HG03135 (cell line): ENCODE results near the gene MAGI1.

ENCODE experiments used
- ATAC-seq: cut with Tn5 transposase; IDR thresholded peaks from one replicate; pipeline ENCODE4 v1.9.1; 2021; ENCODE audit warnings: mild to moderate bottlenecking, moderate library complexity; ENCODE audit not compliant: unreplicated experiment

Gene MAGI1

GRCh38 chr3:65352951-65353350 is 685.8 kb downstream of the MAGI1 start:
- no peak for ATAC-seq

- ATAC-seq = no peak
These were observed 687.0 kb downstream of the MAGI1 start for GRCh38 chr3:65351753-65352152.

GRCh38 chr3:65350801-65351476 is 687.8 kb downstream of the MAGI1 start:
- ATAC-seq = no peak

- ATAC-seq = no peak
These were observed 690.2 kb downstream of the MAGI1 start for GRCh38 chr3:65348398-65348995.

GRCh38 chr3:65347166-65347565 is 691.6 kb downstream of the MAGI1 start:
- no peak for ATAC-seq

- no peak for ATAC-seq
These were observed 693.9 kb downstream of the MAGI1 start for GRCh38 chr3:65344846-65345245.

GRCh38 chr3:65344444-65344843 is 694.3 kb downstream of the MAGI1 start:
- no peak for ATAC-seq

GRCh38 chr3:65343736-65344135 is 695.0 kb downstream of the MAGI1 start:
- ATAC-seq = no peak

GRCh38 chr3:65343026-65343425 is 695.7 kb downstream of the MAGI1 start:
- ATAC-seq = no peak

- ATAC-seq = no peak
These were observed 696.5 kb downstream of the MAGI1 start for GRCh38 chr3:65342084-65342683.

- no peak for ATAC-seq
These were observed 699.5 kb downstream of the MAGI1 start for GRCh38 chr3:65339192-65339740.

GRCh38 chr3:65338571-65338970 is 700.1 kb downstream of the MAGI1 start:
- ATAC-seq = no peak

- ATAC-seq = no peak
These were observed 703.1 kb downstream of the MAGI1 start for GRCh38 chr3:65335587-65335986.

- no peak for ATAC-seq
These were observed 704.6 kb downstream of the MAGI1 start for GRCh38 chr3:65334045-65334665.

GRCh38 chr3:65331730-65332129 is 707.0 kb downstream of the MAGI1 start:
- ATAC-seq = no peak

GRCh38 chr3:65330072-65330471 is 708.6 kb downstream of the MAGI1 start:
- ATAC-seq = no peak

- ATAC-seq = no peak
These were observed 710.6 kb downstream of the MAGI1 start for GRCh38 chr3:65328148-65328547.

GRCh38 chr3:65326574-65326973 is 712.1 kb downstream of the MAGI1 start:
- no peak for ATAC-seq

- ATAC-seq = no peak
These were observed 715.8 kb downstream of the MAGI1 start for GRCh38 chr3:65322910-65323309.

GRCh38 chr3:65318231-65318630 is 720.5 kb downstream of the MAGI1 start:
- ATAC-seq = no peak

GRCh38 chr3:65314916-65315315 is 723.8 kb downstream of the MAGI1 start:
- ATAC-seq = no peak

GRCh38 chr3:65314269-65314668 is 724.4 kb downstream of the MAGI1 start:
- no peak for ATAC-seq
